SKM-1 (cell line): Measurements from ENCODE around the gene NEDD4L.

ENCODE experiments used
- DNase-seq: peaks from one replicate; lab custom pipeline; 2025; ENCODE audit not compliant: unreplicated experiment; lab: John Stamatoyannopoulos, UW

NEDD4L gene

GRCh38 chr18:58285449-58286130, 241.6 kb downstream of the NEDD4L start:
- DNase-seq = no peak

DNA sequence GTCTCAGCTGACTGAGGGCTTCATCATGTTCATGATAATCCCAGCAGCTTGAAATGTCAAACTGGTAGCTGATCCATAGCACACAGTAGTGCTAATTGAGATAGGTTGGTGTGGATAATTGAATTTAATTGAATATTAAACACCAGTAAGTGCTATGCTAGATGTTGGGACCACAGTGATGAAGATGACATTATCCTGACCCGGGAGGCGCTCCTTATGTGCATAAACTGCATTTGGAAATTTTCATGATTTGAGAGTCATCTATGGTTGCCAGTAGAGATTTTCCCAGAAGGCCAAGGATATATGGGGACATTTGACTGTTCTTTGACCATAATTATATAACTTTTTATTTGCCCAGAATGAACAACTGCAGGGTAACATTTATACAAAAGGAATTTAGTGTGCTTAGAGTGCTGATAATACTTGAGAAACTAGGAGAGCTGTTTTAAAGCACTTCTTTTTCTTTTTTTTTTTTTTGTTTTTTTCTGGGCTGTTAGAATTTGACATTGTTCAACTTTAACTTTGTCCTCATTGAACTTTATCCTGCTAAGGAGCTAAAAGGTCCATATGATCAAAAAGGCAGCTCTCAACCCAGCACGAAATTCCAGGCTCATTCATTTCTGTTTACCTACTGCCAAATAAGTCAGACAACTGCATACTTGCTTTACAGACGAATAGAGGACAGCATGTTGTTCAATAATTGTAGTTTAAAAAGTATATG, 242.8 kb downstream of the NEDD4L start:
- DNase-seq = no peak

GRCh38 chr18:58287353-58288274, 243.6 kb downstream of the NEDD4L start:
- DNase-seq = no peak

DNA sequence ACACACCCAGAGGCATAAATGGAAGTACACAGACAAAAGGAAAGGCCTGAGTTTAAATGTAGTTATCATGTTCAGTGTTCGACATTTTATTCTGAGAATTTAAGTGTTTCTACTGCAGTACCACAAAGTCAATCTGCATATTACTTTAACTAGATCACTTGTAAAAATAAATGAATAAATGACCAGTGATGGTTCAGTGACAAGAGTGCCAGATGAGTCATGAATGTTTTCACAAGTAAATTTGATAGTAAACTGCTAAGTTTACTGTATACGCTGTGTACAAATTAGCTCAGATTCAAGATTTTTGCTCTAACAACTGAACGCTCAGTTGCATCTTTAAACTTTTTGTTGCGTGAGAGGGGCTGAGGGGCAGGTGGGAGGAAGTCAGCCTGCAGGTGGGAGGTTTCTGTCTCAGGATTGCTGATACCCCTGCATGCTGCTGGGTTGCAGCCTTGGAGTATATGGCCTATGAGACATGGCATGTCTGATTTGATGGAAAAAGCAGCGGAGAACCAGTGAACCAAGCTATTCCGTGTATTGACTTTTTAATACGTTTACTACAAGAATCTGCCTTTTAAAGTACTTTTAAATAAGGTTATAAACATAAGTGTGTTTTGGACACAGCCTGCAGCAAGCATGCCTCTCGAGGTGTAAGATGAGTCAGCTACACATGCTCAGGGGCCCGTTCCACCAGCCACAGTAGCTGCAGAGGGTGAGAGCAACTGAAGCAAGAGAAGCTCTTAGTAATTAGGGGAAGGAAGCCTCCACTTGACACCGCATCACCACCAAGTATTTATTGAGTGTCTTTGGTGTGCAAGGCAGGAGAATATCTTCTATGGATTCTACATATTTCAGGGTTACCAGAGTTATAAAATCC, 245.1 kb downstream of the NEDD4L start:
- DNase-seq = no peak

GRCh38 chr18:58290116-58290695, 246.2 kb downstream of the NEDD4L start:
- DNase-seq = no peak

- no peak for DNase-seq
Observed at GRCh38 chr18:58291131-58291530, 247.1 kb downstream of the NEDD4L start.

- DNase-seq = no peak
Observed at GRCh38 chr18:58292638-58293037, 248.6 kb downstream of the NEDD4L start.

DNA sequence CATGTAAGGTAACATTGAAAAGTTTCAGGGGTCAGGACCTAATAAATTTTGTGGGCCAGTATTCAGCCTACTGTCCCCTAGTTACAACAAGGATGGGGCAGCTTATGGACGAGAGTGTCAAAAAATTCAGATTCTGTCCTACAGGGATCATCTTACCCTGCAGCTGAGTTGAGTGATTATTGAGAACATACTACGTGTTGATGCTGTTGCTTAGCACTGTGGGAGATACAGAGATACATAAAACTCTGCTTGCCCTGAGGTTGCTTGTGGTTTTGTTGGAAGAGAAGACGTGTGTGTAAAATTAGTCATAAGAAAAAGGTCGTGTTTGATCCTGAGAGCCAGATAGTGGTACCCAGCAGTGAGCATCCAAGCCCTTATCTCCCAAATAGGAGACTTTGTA, 253.2 kb downstream of the NEDD4L start:
- no peak for DNase-seq

- no peak for DNase-seq
Observed at GRCh38 chr18:58298251-58299134, 254.5 kb downstream of the NEDD4L start.

GRCh38 chr18:58299135-58299473, 255.1 kb downstream of the NEDD4L start:
- DNase-seq = no peak

DNA sequence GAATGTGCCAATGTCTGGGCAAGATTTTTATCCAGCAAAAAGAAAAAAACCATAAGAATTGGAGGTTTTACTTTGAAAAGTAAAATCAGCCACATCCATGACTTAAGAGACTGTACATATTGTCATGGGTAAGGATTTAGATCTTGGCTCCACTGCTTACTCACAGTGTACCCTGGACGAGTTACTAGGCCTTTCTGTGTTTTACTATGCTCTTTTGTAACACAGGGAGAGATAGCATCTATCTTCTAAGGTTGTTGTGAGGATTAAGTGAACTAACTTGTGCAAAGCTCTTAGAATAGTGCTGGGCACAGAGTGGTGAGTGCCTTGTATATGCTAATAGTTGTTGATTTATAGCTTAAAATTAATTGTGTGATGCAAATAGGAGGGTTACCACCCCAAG, 255.9 kb downstream of the NEDD4L start:
- DNase-seq = no peak

DNA sequence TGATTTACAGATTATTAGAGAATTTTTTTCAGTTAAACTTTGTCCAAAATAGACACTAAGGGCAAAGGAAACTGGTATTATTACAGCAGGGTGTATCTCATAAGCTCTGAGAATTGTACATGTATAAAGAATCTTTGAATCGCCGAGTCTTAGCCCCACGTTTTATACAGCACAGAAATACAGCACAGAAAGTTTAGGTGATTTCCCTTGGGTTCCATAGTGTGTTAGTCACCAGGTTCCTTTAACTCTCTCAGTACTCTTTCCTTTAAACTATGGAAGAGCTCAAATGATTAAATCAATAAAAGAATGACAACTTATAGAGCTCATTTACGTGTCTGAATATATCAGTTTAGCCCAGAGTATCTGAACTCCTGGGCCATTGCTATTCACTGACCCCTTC, 256.8 kb downstream of the NEDD4L start:
- no peak for DNase-seq

- no peak for DNase-seq
Observed at GRCh38 chr18:58302811-58303210, 258.8 kb downstream of the NEDD4L start.

GRCh38 chr18:58303363-58303762, 259.3 kb downstream of the NEDD4L start:
- DNase-seq = no peak

GRCh38 chr18:58305792-58306191, 261.8 kb downstream of the NEDD4L start:
- DNase-seq = no peak

GRCh38 chr18:58307441-58307840, 263.4 kb downstream of the NEDD4L start:
- no peak for DNase-seq

GRCh38 chr18:58308463-58308862, 264.4 kb downstream of the NEDD4L start:
- no peak for DNase-seq

- DNase-seq = no peak
Observed at GRCh38 chr18:58309099-58309498, 265.1 kb downstream of the NEDD4L start.

GRCh38 chr18:58309610-58310239, 265.7 kb downstream of the NEDD4L start:
- no peak for DNase-seq
